Coronary artery (tissue), 2 donors: ENCODE data around the gene TARBP1.

Source experiments
- DNase-seq: peaks from one replicate; pipeline ENCODE4 v3.0.0-alpha.2; 2017; ENCODE audit warnings: low spot score
- H3K27ac ChIP-seq, 2 donors: fragments of 200-600 bp; sonication (generic); one replicate each; pipeline ENCODE4 v1.5.1; 2016 to 2019
- H3K4me3 ChIP-seq: fragments of 200-600 bp; sonication (generic); 2 replicates; pipeline ENCODE4 v1.5.1; 2016; ENCODE audit warnings: mild to moderate bottlenecking, moderate library complexity
- CTCF ChIP-seq: fragments of 200-600 bp; sonication (generic); IDR thresholded peaks from one replicate; pipeline ENCODE4 v1.5.1; 2019; ENCODE audit warnings: antibody characterized with exemption

The TARBP1 gene

GRCh38 chr1:234497589-234497988 is 18.6 kb upstream of the TARBP1 start:
- Histone ChIP-seq H3K27ac (no peak overlapping the region), H3K4me3 (no peak overlapping the region)
- no peak for DNase-seq
- TF ChIP-seq CTCF: no peak

- Histone ChIP-seq H3K27ac (peak overlapping the region; percentile 41 to 62), H3K4me3 (no peak overlapping the region)
- no peak for TF ChIP-seq CTCF
- no peak for DNase-seq
These were observed 16.4 kb upstream of the TARBP1 start for GRCh38 chr1:234495231-234495990.

- no peak overlapping the region for H3K27ac ChIP-seq
- H3K4me3 ChIP-seq: no peak overlapping the region
- no peak for DNase-seq
- TF ChIP-seq CTCF: no peak
These were observed 15.1 kb upstream of the TARBP1 start for GRCh38 chr1:234494049-234494448.

- H3K4me3 ChIP-seq: no peak overlapping the region
- H3K27ac ChIP-seq: no peak overlapping the region
- TF ChIP-seq CTCF: no peak
- DNase-seq: no peak
These were observed 12.0 kb upstream of the TARBP1 start for GRCh38 chr1:234490793-234491479.

- no peak for TF ChIP-seq CTCF
- no peak for DNase-seq
These were observed 10.7 kb upstream of the TARBP1 start for GRCh38 chr1:234489698-234490077.

GRCh38 chr1:234489007-234489697 is 10.2 kb upstream of the TARBP1 start:
- Histone ChIP-seq H3K27ac (no peak overlapping the region), H3K4me3 (no peak overlapping the region)
- no peak for TF ChIP-seq CTCF
- no peak for DNase-seq

More at GRCh38 chr1:234489698-234490077, 10.7 kb upstream of the TARBP1 start:
- no peak overlapping the region for H3K27ac ChIP-seq
- no peak overlapping the region for H3K4me3 ChIP-seq
